PC-9 (cell line): ENCODE data around the gene POLR2A. TPM values are rescaled to one million over a fixed set of nuclear protein-coding genes. Genes with fewer than 3 reads are reported as not detected.

Experiments used
- BruUV-seq: library from RNA; stranded (reverse); fragments of 400-500 nt; replicated peaks from 2 replicates; lab custom pipeline; 2021; lab: Mats Ljungman, UMichigan
- CTCF ChIA-PET: fragments of 300-600 bp; sonication (Branson Sonifier 250); formaldehyde crosslinking; loops from one replicate; lab custom pipeline; 2022; ENCODE audit warnings: antibody characterized with exemption; lab: Charles Lee
- POLR2A ChIA-PET: fragments of 300-600 bp; sonication (Branson Sonifier 250); formaldehyde crosslinking; loops from one replicate; lab custom pipeline; 2022; ENCODE audit warnings: antibody characterized with exemption; ENCODE audit not compliant: unreplicated experiment; lab: Charles Lee
- DNase-seq, 2 experiments: peaks; one replicate each; pipeline versions ENCODE4 v3.0.0 to v3.0.0-alpha.2; 2015 to 2022; ENCODE audit warnings: mixed read lengths in 1 of 2
- H2AFZ ChIP-seq: fragments of 200-600 bp; sonication (generic); 2 replicates; pipeline ENCODE4 v1.8.1; 2017; ENCODE audit warnings: antibody characterized with exemption
- H3F3A ChIP-seq: fragments of 200-600 bp; sonication (generic); 2 replicates; pipeline ENCODE4 v1.8.1; 2017; ENCODE audit warnings: antibody characterized with exemption, mild to moderate bottlenecking, low read depth; ENCODE audit not compliant: insufficient read depth
- H3K27ac ChIP-seq: fragments of 200-600 bp; sonication (generic); 2 replicates; pipeline ENCODE4 v1.6.1; 2016; ENCODE audit warnings: mixed run types
- H3K27me3 ChIP-seq: fragments of 200-600 bp; sonication (generic); 2 replicates; pipeline ENCODE4 v1.6.1; 2016; ENCODE audit warnings: low read depth, mixed run types; ENCODE audit not compliant: insufficient read depth
- H3K36me3 ChIP-seq: fragments of 200-600 bp; sonication (generic); 2 replicates; pipeline ENCODE4 v1.6.1; 2016; ENCODE audit warnings: low read depth, mixed run types
- H3K4me1 ChIP-seq: fragments of 200-600 bp; sonication (generic); replicated peaks from 2 replicates; pipeline ENCODE4 v1.6.1; 2016; ENCODE audit warnings: mixed run types; ENCODE audit not compliant: insufficient read depth
- H3K4me2 ChIP-seq: fragments of 200-600 bp; sonication (generic); 2 replicates; pipeline ENCODE4 v1.6.1; 2017; ENCODE audit warnings: mixed run types
- H3K4me3 ChIP-seq: fragments of 200-600 bp; sonication (generic); 2 replicates; pipeline ENCODE4 v1.6.1; 2016; ENCODE audit warnings: mixed run types
- H3K79me2 ChIP-seq: fragments of 200-600 bp; sonication (generic); 2 replicates; pipeline ENCODE4 v1.6.1; 2017; ENCODE audit warnings: low read depth, mixed run types
- H3K9me2 ChIP-seq: fragments of 200-600 bp; sonication (generic); 2 replicates; pipeline ENCODE4 v1.8.1; 2017; ENCODE audit warnings: mild to moderate bottlenecking; ENCODE audit not compliant: insufficient read depth
- H3K9me3 ChIP-seq: fragments of 200-600 bp; sonication (generic); 2 replicates; pipeline ENCODE4 v1.8.1; 2016; ENCODE audit warnings: low read depth; ENCODE audit not compliant: insufficient read depth
- H4K20me1 ChIP-seq: fragments of 200-600 bp; sonication (generic); 2 replicates; pipeline ENCODE4 v1.8.1; 2017; ENCODE audit not compliant: insufficient read depth
- CTCF ChIP-seq: fragments of 200-600 bp; sonication (generic); conservative IDR thresholded peaks from 2 replicates; pipeline ENCODE4 v1.6.1; 2017; ENCODE audit warnings: mixed run types, antibody characterized with exemption, mild to moderate bottlenecking, moderate library complexity
- EZH2 ChIP-seq: fragments of 200-600 bp; sonication (generic); IDR thresholded peaks from 2 replicates; pipeline ENCODE4 v1.8.0; 2017; ENCODE audit warnings: antibody characterized with exemption, low read depth
- intact Hi-C: fragments of 100-400 bp; cut with micrococcal nuclease; formaldehyde crosslinking; loops from one replicate; pipeline ENCODE4 v1.10.0; 2022; ENCODE audit not compliant: unreplicated experiment
- total RNA-seq: library from RNA; stranded (reverse); gene quantifications from 2 replicates; pipeline ENCODE4 v1.2.3, GENCODE V29; 2021

POLR2A gene
- total RNA-seq, 1 experiment from 2014 or later = 149 TPM

- Histone ChIP-seq H3K9me3 (no peaks in the 10 kb centered on the region), H3K27ac (no peak overlapping the region), H3K27me3 (no peaks in the 10 kb centered on the region), H3K9me2 (no peaks in the 10 kb centered on the region), H3K4me2 (no peak overlapping the region), H3K4me3 (no peak overlapping the region), H3K79me2 (peaks cover 4% of the 10 kb centered on the region; the same call in 1 of the 2 replicates), H4K20me1 (no peaks in the 10 kb centered on the region), H2AFZ (no peak overlapping the region), H3K36me3 (no peaks in the 10 kb centered on the region), H3K4me1 (peaks cover 12% of the 10 kb centered on the region), H3F3A (0 out of 2 replicates have a peak, but pooled peaks cover 3% of the 10 kb centered on the region)
- intact Hi-C loops = no loop called here
- TF ChIP-seq CTCF (no peak), EZH2 (no peak)
- no peak for DNase-seq
- ChIA-PET POLR2A (no interaction called here), CTCF (interaction anchor here (0.5 kb wide), 2 partner anchors 24 to 80 kb away, joined by 3 to 6 read pairs; no protein-coding TSS in a partner anchor)
- no TSS peak for BruUV-seq
Observed at GRCh38 chr17:7442142-7442541, 42.0 kb upstream of the POLR2A start.

- 0 out of 2 replicates have a peak, but pooled peaks cover 3% of the 10 kb centered on the region for H3F3A ChIP-seq
- peak overlapping the region; percentile 81; the same call in 1 of the 2 replicates for H3K4me2 ChIP-seq
- peaks cover 12% of the 10 kb centered on the region for H3K4me1 ChIP-seq
- H3K36me3 ChIP-seq = no peaks in the 10 kb centered on the region
- H2AFZ ChIP-seq = no peak overlapping the region
- intact Hi-C loops = loop anchor here (2.0 kb wide), 1 partner anchor 33 kb away; no protein-coding TSS in a partner anchor
- ChIA-PET POLR2A (interaction anchor here (0.6 to 1.5 kb wide), 4 partner anchors 41 to 168 kb away, joined by 3 to 8 read pairs (median 4); partner anchors contain the start of genes CD68 and POLR2A), CTCF (interaction anchor here (0.5 to 0.6 kb wide), 3 partner anchors 43 to 73 kb away, joined by 3 to 6 read pairs (median 5); no protein-coding TSS in a partner anchor)
- H3K9me3 ChIP-seq = no peaks in the 10 kb centered on the region
- no peak for DNase-seq
- no TSS peak for BruUV-seq
- H3K9me2 ChIP-seq = no peaks in the 10 kb centered on the region
- H3K27me3 ChIP-seq = no peaks in the 10 kb centered on the region
- TF ChIP-seq EZH2 = no peak
- TF ChIP-seq CTCF = no peak
- H4K20me1 ChIP-seq = no peaks in the 10 kb centered on the region
- H3K79me2 ChIP-seq = no peaks in the 10 kb centered on the region
- no peak overlapping the region for H3K27ac ChIP-seq
- H3K4me3 ChIP-seq = no peak overlapping the region
Observed at GRCh38 chr17:7443499-7444485, 40.4 kb upstream of the POLR2A start.
